Measurements from ENCODE around the gene GRID1. TPM values are rescaled to one million over a fixed set of nuclear protein-coding genes. Genes with fewer than 3 reads are reported as not detected.

GRID1 gene
- total RNA-seq, 1 experiment from 2014 or later = 5.6 TPM

- TF ChIP-seq POLR2A (IDR thresholded peaks at IDR 0.05; ENCODE audit: borderline replicate concordance, extremely low read depth, insufficient read depth, insufficient read length) = no peak
- no peak for TF ChIP-seq EZH2phosphoT487 (IDR thresholded peaks at IDR 0.05; ENCODE audit: borderline replicate concordance)
- no peak for TF ChIP-seq FOSL1 (IDR thresholded peaks at IDR 0.05; ENCODE audit: low read depth)
- TF ChIP-seq EGR1 (IDR thresholded peaks at IDR 0.05; ENCODE audit: low read depth) = no peak
- TF ChIP-seq SP1 (IDR thresholded peaks at IDR 0.05; ENCODE audit: low read depth) = no peak
Measured at GRCh38 chr10:85831422-85831821, 535.2 kb downstream of the GRID1 start (continued).

GRCh38 chr10:85826377-85826776, 540.2 kb downstream of the GRID1 start:
- no TSS peak for BruUV-seq (replicated peaks)
- Histone ChIP-seq H4K20me1 (ENCODE audit: insufficient read depth) (no peaks in the 10 kb centered on the region), H3K27ac (ENCODE audit: low read depth, low read length) (no peak overlapping the region), H2AFZ (ENCODE audit: low read depth, low read length, poor library complexity, severe bottlenecking) (no peak overlapping the region), H3K4me3 (replicated peaks in 1 of 2; ENCODE audit: low read depth in 1 of 2, low read length in 2 of 2) (no peak overlapping the region), H3K36me3 (ENCODE audit: control insufficient read depth in 1 of 2, insufficient read depth in 2 of 2, low read length in 2 of 2) (no peaks in the 10 kb centered on the region), H3K9me2 (ENCODE audit: insufficient read depth) (no peaks in the 10 kb centered on the region), H3K9me3 (ENCODE audit: control insufficient read depth in 1 of 2, insufficient read depth in 1 of 2, low read depth in 1 of 2, low read length in 2 of 2) (no peaks in the 10 kb centered on the region), H3K4me1 (ENCODE audit: control insufficient read depth in 1 of 2, insufficient read depth in 2 of 2, low read length in 2 of 2) (no peaks in the 10 kb centered on the region), H3K4me2 (ENCODE audit: low read length) (no peak overlapping the region), H3K79me2 (ENCODE audit: insufficient read depth, low read length) (no peaks in the 10 kb centered on the region), H3K27me3 (ENCODE audit: insufficient read depth, low read length) (no peaks in the 10 kb centered on the region), H3K9ac (ENCODE audit: low read length) (no peak overlapping the region)
- ATAC-seq (no peak), DNase-seq (ENCODE audit: low read depth, low spot score) (no peak)
- CTCF ChIA-PET = no interaction called here
- POLR2A ChIA-PET = no interaction called here
- TF ChIP-seq ELF1 (IDR thresholded peaks at IDR 0.05; ENCODE audit: borderline replicate concordance, low read depth) (no peak), EZH2phosphoT487 (IDR thresholded peaks at IDR 0.05; ENCODE audit: borderline replicate concordance) (no peak), POLR2AphosphoS5 (IDR thresholded peaks at IDR 0.05; ENCODE audit: low read depth, low read length) (no peak), EZH2 (IDR thresholded peaks at IDR 0.05) (no peak), ZNF274 (IDR thresholded peaks at IDR 0.05; ENCODE audit: low read depth, low read length) (no peak), ZFX (IDR thresholded peaks at IDR 0.05) (no peak), MAX (IDR thresholded peaks at IDR 0.05) (no peak), SP1 (IDR thresholded peaks at IDR 0.05; ENCODE audit: low read depth) (no peak), REST (IDR thresholded peaks at IDR 0.05; ENCODE audit: low read depth) (no peak), SRF (IDR thresholded peaks at IDR 0.05; ENCODE audit: low read depth) (no peak), ATF3 (IDR thresholded peaks at IDR 0.05) (no peak)
- RAD21 ChIA-PET (ENCODE audit: low non-redundant PET in 1 of 2, low total read pairs in 2 of 2, uncharacterized antibody in 2 of 2, unreplicated experiment in 2 of 2) = no interaction called here
- intact Hi-C loops (cut with micrococcal nuclease) = no loop called here

Measured in HCT116 (cell line).